H4 (cell line): Measurements from ENCODE around the gene STAT5B. TPM values are rescaled to one million over a fixed set of nuclear protein-coding genes. Genes with fewer than 3 reads are reported as not detected.
"Not testable (repeated sequence)": the region's sequence is repeated elsewhere in the genome, so short reads cannot be mapped to it uniquely, and the experiment has no call there.

Source experiments
- DNase-seq: peaks from one replicate; pipeline ENCODE4 v3.0.0-alpha.2; 2015; ENCODE audit warnings: low spot score
- total RNA-seq: library from RNA; depleted of rRNA; stranded (reverse); fragments of >200 nt; shearing (Covaris generic); gene quantifications from 2 replicates; pipeline ENCODE4 v1.2.3, GENCODE V29; 2014

The STAT5B gene
- total RNA-seq, 1 experiment from 2014 or later = 13.7 TPM

DNA sequence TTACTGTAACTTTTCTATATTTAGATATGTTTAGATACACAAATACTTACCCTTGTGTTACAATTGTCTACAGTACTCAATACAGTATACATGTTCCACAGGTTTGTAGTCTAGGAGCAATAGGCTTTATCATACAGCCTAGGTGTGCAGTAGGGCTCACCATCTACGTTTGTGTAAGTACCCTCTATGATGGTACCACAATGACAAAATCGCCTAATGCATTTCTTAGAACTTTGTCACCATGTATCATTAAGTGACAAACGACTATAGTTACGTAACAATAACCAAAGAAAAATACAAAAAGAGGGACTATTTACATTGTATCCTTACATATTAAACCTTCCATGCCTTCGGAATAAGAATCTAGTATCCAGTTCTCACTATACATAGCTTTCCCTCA is 8.0 kb downstream of the STAT5B start:
- no peak for DNase-seq

DNA sequence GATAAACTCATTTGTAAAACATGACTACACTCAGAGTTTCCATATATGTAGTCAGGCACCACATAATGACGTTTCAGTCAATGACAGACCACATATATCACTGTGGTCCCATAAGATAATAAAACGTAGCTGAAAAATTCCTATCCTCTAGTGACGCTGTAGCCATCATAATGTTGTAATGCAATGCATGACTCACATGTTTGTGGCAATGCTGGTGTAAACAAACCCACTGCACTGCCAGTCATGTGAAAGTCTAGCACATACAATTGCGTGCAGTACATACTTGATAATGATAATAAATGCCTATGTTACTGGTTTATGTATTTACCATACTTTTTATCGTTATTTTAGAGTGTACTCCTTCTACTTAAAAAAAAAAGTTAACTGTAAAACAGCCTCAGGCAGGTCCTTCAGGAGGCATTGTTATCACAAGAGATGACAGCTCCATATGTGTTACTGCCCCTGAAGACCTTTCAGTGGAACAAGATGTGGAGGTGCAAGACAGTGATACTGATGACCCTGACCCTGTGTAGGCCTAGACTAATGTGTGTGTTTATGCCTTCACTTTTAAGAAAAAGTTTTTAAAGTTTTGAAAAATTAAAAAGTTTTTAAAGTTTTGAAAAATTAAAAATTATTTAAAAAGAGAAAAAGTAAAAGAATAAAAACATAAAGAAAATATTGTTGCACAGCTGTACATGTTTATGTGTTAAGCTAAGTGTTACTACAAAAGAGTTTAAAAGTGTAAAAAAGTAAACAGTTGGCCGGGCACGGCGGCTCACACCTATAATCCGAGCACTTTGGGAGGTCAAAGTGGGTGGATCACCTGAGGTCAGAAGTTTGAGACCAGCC is 9.0 kb downstream of the STAT5B start:
- DNase-seq = peak; percentile 96

DNA sequence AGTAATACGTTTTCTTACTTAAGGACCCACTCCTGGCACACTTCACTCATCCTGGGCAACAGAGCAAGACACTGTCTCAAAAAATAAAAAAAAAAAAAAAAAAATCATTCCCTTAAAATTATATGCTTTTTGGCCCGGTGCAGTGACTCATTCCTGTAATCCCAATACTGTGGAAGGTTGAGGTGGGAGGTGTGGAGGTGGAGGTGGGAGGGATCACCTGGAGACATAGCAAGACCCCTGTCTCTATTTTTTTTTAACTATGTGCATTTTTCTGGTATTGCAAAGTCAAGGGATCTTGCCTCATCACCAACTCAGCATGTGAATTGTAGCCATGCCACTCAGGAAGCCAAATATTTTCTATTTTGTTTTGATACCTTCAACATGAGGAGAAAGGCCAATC is 9.7 kb downstream of the STAT5B start:
- no peak for DNase-seq

DNA sequence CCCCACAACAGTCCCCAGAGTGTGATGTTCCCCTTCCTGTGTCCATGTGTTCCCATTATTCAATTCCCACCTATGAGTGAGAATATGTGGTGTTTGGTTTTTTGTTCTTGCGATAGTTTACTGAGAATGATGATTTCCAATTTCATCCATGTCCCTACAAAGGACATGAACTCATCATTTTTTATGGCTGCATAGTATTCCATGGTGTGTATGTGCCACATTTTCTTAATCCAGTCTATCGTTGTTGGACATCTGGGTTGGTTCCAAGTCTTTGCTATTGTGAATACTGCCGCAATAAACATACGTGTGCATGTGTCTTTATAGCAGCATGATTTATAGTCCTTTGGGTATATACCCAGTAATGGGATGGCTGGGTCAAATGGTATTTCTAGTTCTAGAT is 11.8 kb downstream of the STAT5B start:
- DNase-seq = not testable (repeated sequence)

DNA sequence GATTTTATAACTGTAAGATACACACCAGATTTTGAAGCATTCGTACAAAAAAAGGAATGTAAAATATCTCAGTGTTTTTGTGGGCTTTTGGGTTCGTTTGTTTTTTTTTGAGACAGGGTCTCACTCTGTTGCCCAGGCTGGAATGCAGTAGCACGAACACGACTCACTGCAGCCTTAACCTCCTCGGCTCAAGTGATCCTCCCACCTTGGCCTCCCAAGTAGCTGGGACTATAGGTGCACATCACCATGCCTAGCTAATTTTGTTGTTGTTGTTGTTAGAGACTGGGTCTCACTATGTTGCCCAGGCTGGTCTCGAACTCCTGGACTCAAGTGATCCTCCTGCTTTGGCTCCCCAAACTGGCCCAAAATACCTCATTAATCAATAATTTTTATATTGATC is 15.9 kb downstream of the STAT5B start:
- DNase-seq = no peak

DNA sequence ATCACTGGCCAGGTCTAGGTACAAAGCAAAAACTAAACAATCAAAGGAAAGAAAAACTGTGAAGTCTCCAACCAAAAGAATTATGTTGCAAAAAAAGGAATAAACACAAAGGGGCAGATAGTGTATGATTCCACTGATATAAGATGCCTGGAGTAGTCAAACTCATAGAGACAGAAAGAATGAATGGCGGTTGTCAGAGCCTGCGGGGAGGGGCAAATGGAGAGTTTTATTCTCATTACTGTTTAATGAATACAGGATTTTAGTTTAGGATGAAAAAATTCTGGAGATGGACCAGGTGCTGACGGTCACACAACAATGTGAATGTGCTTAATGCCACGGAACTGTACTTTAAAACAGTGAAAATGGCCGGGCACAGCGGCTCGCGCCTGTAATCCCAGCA is 20.7 kb downstream of the STAT5B start:
- DNase-seq = no peak

DNA sequence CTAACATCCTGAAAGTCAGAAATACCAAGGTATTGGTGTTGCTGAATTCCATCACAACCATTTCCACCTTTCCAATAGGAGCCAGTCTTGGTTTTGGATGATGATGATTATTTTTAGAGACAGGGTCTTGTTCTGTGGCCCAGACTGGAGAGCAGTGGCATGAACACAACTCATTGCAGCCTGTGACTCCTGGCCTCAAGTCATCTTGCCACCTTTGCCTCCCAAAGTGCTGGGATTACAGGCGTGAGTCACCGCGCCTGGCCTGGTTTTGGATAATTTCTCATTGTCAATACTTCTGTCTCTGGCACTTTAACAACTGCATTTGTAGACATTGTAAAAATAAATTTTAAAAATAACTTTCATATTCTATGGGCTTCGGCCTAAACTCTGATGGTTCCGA is 22.6 kb downstream of the STAT5B start:
- no peak for DNase-seq

DNA sequence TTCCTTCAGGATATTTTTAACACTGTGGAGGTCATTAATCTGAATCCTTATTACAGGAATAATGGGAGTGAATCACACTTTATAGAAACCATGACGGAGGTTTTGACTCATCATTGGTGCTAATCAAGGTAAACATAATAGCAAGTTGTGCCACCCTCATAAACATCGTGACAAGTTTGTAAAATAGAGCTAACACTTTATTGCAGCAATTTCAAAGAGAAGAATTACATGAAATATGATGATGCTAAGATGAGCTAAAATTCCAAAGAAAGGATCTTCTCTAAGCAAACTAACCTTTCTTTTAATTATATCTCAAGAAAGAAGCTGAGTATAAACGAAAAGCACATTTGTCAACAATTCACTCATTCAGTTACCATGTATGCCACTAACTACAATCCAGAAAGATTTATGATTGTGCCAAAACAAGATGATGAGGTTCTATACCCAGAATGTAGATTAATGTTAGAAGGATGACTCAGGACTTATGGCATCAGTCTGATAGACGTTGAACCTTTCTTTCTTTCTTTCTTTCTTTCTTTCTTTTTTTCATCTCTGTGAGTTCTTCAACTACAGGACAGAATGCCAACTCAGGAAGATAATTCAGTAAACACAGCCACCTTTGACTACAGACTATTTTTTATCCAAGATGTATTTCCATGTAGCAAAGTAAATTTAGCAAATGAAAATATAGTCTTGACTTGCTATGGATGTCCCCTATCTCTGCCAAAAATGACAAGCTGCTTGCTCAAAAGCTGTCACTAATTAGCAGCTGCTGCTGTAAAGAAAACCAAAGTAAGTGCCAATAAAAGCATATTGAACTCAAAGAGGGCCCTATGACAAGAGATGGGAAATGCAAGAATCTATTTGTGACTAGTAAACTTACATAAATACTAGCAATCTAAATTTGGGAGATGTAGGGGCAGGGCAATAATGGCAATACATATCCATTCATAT is 23.3 kb downstream of the STAT5B start:
- no peak for DNase-seq

DNA sequence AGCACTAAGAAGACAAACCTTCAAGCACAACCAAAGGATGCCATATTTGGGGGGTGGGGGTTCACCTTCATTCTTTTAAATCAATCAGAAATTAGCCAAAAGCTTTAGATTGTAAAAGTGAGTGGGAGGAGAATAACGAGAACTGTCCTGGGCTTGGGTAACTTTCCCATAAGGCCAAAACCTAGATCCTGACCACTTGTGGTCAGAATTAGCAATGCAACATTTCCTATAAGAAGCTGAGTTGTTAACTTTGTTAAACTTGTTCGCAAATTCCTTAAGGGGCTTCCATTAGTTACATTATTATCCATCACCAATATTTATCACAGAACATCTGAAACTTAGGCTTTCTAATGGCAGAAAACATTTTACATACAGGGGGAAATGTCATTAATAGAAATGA is 25.1 kb downstream of the STAT5B start:
- DNase-seq = peak; percentile 11

DNA sequence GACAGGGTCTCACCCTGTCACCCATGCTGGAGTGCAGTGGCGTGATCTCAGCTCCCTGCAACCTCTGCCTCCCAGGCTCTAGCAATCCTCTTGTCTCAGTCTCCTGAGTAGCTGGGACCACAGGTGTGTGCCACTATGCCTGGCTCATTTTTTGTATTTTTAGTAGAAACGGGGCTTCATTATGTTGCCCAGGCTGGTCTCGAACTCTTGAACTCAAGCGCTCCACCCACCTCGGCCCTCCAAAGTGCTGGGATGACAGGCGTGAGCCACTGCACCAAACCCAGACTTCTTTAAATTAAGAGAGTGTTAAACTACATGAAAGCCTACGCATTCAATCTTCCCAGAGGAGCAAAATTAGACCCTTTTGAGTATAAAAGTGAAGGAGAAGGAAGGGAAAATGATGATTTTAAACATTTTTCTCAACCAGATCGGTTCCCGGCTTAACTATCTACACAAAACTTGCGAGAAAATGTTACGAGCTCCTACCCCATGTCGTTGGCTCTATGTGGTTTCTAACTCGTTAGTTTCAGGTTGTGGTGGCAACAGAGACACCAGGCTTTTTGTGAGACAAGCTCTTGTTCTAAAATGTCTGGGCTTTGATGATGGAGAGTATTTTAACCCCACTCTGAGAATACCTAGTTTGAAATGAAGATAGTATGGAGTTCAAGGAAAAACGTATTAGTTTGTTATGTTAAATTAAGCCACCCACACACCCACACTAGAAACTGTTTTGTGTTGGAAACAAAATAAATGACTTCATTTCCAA is 26.3 kb downstream of the STAT5B start:
- no peak for DNase-seq

DNA sequence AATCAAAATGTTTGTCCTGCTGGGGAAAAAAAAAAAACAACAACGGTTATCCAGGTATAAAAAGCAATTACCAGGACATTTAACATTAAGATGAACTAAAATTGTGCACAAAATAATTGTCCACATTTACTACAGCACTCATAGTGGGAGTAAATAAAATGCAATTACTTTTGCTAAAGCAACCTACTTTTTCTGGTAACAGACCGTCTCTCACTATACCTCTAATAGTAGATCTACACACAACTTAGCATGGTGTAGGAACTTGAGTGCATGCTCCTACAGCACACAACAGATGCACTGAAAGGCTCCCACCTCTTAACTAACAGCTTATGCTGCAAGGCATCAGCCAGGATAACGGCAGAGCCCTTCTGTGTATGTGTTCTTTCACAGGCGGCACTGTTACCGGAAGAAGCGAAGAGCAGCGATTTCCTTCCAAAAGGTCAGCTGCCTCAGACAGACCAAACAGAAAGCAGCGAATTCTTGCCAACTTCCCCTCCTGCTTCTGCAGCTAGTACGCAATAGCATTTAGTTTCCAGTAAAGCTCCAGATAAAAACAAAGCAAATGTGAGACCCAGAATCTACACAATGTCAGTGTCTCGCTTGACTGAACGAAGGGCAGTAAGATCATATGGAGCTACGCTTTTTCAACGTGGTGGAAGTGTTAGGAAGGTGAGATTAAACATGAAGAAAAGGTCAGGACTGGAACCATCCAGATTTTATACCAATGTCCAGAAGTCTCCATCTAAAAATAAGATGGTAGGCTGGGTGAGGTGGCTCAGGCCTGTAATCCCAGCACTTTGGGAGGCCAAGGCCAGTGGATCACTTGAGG is 27.6 kb downstream of the STAT5B start:
- no peak for DNase-seq

DNA sequence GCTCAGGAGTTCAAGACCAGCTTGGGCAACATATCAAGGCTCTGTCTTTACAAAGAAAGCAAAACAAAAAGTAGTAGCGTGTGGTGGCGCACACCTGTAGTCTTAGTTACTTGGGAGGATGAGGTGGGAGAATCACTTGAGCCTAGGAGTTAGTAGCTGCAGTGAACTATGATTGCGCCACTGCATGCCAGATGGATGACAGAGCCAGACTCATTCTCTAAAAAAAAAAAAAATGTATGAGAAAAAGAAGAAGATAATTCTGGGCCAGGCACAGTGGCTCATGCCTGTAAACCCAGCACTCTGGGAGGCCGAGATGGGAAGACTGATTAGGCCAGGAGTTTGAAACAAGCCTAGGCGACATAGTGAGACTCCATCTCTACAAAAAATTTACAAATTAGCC is 28.5 kb downstream of the STAT5B start:
- peak; percentile 25 for DNase-seq

DNA sequence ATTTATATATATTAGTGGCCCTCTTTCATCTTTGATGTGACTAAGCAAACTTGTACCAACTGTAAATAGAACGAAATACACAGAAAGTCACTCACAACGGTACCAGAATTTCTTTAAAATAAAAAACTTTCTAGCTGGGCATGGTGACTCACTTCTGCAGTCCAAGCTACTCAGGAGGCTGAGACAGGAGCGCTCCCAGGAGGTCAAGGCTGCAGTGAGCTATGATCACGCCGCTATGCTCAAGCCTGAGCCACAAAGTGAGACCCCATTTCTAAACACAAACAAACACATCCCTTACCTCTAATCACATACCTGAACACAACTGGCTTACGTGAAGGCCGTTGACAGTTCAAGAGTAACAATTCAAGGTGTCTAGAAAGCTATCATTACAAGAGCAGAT is 29.7 kb downstream of the STAT5B start:
- DNase-seq = no peak

DNA sequence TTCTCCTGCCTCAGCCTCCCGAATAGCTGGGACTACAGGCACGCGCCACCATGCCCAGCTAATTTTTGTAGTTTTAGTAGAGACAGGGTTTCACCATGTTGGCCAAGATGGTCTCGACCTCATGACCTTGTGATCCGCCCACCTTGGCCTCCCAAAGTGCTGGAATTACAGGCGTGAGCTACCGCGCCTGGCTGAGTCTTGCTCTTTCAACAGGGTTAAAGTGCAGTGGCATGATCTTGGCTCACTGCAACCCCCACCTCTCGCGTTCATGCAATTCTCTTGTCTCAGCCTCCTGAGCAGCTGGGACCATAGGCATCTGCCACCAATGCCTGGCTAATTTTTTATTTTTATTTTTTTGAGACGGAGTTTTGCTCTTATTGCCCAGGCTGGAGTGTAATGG is 31.0 kb downstream of the STAT5B start:
- not testable (repeated sequence) for DNase-seq

DNA sequence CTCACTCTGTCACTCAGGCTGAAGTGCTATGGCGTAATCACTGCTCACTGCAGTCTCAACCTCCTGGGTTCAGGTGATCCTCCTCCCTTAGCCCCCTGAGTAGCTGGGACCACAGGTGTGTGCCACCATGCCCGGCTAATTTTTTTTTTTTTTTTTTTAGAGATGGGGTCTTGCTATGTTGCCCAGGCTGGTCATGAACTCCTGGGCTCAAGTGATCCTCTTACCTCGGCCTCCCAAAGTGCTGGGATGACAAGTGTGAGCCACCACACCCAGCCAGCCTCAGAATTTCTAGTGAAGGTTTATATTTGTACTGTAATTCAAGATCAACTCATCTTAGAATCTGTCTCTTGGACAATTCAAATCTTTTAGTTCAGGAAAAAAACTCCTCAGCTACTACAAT is 32.1 kb downstream of the STAT5B start:
- DNase-seq = not testable (repeated sequence)

DNA sequence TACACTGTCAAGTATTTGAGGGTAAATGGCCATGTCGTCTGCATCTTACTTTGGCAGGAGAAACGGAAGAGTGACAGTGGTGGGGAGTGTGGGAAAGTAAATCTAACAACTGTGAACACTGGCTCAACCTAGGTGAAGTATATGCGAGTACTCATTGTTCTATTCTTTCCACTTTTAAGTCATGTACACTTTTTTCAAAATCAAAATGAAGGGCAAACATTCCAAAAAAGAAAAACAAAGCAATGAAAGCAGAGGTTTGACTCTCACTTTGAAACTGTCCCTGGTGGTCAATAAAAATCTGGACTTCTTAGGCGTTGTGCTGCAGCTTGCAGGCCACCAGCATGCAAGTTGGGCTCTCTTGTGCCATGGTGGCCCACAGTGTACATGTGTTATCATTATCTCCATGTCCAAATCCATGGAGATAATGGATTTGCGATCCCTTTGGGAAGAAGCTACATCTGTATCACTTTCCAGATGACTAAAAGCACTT is 32.7 kb downstream of the STAT5B start:
- DNase-seq = no peak

DNA sequence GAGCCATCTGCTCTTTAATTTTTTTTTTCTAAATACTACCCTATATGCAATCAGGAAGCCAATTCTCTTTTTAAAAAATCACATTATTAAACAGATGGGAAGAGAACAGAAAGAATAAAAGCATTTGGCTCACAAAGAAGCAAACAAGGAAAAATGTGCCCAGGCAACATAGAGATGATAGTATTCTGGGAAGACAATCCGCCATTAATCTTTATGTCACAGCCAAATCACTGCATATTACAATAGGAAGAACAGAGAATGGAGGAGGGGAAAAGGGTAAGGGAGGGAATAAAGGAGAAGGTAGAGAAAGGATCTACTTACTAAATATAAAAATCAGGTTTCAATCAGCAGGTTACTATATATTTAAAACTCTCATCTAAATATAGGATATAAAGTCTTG is 34.3 kb downstream of the STAT5B start:
- no peak for DNase-seq

DNA sequence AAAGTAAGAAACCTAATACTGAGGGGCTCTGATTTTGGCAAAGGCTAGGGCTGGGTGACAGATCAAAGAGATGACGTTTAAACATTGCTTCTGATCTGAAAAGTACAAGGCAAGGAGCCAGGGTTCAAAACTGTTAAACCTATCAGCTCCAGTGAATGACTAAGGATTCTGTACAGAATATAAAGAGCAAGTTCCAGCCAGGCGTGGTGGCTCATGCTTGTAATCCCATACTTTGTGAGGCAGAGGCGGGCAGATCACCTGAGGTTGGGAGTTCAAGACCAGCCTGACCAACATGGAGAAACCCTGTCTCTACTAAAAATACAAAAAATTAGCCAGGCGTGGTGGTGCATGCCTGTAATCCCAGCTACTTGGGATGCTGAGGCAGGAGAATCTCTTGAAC is 35.3 kb downstream of the STAT5B start:
- DNase-seq = not testable (repeated sequence)

DNA sequence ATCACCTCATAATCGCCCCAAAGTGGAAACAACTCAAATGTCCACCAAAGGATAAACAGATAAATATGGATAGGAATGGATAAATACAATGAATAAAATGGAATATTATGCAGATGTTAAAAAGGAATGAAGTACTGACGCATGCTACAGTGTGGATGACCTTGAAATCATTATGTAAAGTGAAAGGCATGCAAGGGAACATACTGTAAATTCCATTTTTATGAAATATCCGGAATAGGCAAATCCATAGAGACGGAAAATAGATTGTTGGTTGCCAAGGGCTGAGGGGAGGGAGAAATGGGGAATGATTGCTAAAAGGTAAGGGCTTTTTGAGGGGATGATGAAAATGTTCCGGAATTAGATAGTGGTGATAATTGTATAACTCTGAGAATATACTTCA is 36.0 kb downstream of the STAT5B start:
- no peak for DNase-seq

DNA sequence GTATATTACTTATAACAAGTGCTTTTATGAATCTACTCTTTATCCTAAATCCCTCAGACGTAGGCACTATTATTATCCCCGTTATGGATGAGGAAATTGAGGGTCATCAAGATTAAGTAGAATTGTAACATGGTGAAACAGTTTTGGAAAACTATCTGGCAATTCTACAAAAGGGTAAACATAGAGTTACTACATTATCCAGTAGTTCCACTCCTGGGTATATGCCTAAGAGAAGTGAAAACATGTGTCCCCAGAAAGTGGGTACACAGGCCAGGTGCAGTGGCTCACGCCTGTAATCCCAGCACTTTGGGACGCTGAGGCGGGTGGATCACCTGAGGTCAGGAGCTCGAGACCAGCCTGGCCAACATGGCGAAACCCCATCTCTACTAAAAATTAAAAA is 36.6 kb downstream of the STAT5B start:
- DNase-seq = not testable (repeated sequence)

DNA sequence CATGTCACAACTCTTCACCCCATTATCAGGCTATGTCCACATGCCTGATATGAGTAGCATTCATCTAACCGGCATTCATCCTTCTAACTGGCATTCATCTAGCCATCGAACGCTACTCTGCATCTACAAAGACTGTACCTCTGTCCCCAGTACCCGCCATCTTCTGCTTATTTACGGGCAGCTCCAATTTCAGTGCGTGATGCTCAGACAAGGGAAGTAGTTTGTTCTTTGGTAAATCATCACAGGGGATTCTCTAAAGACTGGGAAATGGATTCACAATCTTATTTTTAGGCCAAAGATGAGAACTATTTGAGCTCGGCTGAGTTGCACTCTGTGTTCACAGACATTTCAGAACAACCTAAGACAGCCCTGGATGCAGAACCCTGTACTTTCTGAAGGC is 39.4 kb downstream of the STAT5B start:
- DNase-seq = no peak
